Endothelial cell of umbilical vein (primary cell): ENCODE measurements around the gene NFIA. TPM values are rescaled to one million over a fixed set of nuclear protein-coding genes. Genes with fewer than 3 reads are reported as not detected.

Source experiments
- BruUV-seq: library from RNA; stranded (reverse); fragments of 400-500 nt; replicated peaks from 2 replicates; lab custom pipeline; 2021; lab: Mats Ljungman, UMichigan
- CTCF ChIA-PET: fragments of 300-600, 350-600 bp; sonication (Branson Sonifier 250); formaldehyde crosslinking; loops from one replicate; lab custom pipeline; 2021; ENCODE audit warnings: antibody characterized with exemption, inconsistent platforms; lab: Charles Lee
- POLR2A ChIA-PET: fragments of 300-600, 350-600 bp; sonication (Branson Sonifier 250); formaldehyde crosslinking; loops from one replicate; lab custom pipeline; 2021; ENCODE audit warnings: antibody characterized with exemption, inconsistent platforms; lab: Charles Lee
- DNase-seq: peaks from one replicate; pipeline ENCODE4 v3.0.0-alpha.2; 2011; ENCODE audit warnings: low read depth, low spot score
- FAIRE-seq: peaks from 2 replicates; lab custom pipeline; 2011; peaks lifted over from hg19 to GRCh38; lab: Jason Lieb, UNC
- H2AFZ ChIP-seq: 2 replicates; pipeline ENCODE4 v1.6.0; 2012; ENCODE audit warnings: low read depth, low read length, control low read depth, inconsistent platforms
- H3K27ac ChIP-seq: 2 replicates; pipeline ENCODE4 v1.5.1; 2011; ENCODE audit warnings: low read depth, mild to moderate bottlenecking, control low read depth, low read length, moderate library complexity; ENCODE audit not compliant: insufficient read depth
- H3K27me3 ChIP-seq, 2 experiments: 2 replicates each; pipeline versions ENCODE4 v1.6.0 to v1.6.1; 2011; ENCODE audit warnings: low read length in 2 of 2, mixed read lengths in 1 of 2; ENCODE audit not compliant: control insufficient read depth in 2 of 2, insufficient read depth in 2 of 2
- H3K36me3 ChIP-seq, 2 experiments: 2 replicates in 1 of 2; 3 replicates in 1 of 2; pipeline ENCODE4 v1.5.1; 2011; ENCODE audit warnings: low read length in 2 of 2, mild to moderate bottlenecking in 1 of 2, moderate library complexity in 1 of 2; ENCODE audit not compliant: control insufficient read depth in 2 of 2, insufficient read depth in 2 of 2; ENCODE audit errors: extremely low read depth in 1 of 2
- H3K4me1 ChIP-seq: 3 replicates; pipeline ENCODE4 v1.5.1; 2011; ENCODE audit warnings: mild to moderate bottlenecking, low read length; ENCODE audit not compliant: control insufficient read depth, insufficient read depth; ENCODE audit errors: extremely low read depth
- H3K4me2 ChIP-seq: 2 replicates; pipeline ENCODE4 v1.6.1; 2011; ENCODE audit warnings: low read length, control low read depth, mixed read lengths; ENCODE audit not compliant: insufficient read depth
- H3K4me3 ChIP-seq, 3 experiments: fragments of 200-600 bp in 1 of 3; sonication (generic), shearing (Covaris generic) in 1 of 3; replicated peaks in 1 of 3; 2 replicates each; pipeline ENCODE4 v1.5.1; 2011 to 2016; ENCODE audit warnings: control low read depth in 3 of 3, low read length in 3 of 3, mild to moderate bottlenecking in 2 of 3, inconsistent platforms in 1 of 3, low read depth in 1 of 3, moderate library complexity in 1 of 3; ENCODE audit not compliant: insufficient read depth in 1 of 3
- H3K79me2 ChIP-seq: 2 replicates; pipeline ENCODE4 v1.6.0; 2012; ENCODE audit warnings: low read length, inconsistent platforms; ENCODE audit not compliant: control insufficient read depth, insufficient read depth
- H3K9ac ChIP-seq: replicated peaks from 2 replicates; pipeline ENCODE3; 2011; ENCODE audit warnings: low read length, control low read depth; ENCODE audit not compliant: insufficient read depth; ENCODE audit errors: extremely low read depth
- H3K9me1 ChIP-seq: replicated peaks from 3 replicates; pipeline ENCODE4 v1.6.0; 2011; ENCODE audit warnings: mild to moderate bottlenecking, low read length; ENCODE audit not compliant: control insufficient read depth, insufficient read depth; ENCODE audit errors: extremely low read depth
- H3K9me3 ChIP-seq: replicated peaks from 2 replicates; pipeline ENCODE4 v1.5.1; 2012; ENCODE audit warnings: low read length, inconsistent platforms; ENCODE audit not compliant: control insufficient read depth, insufficient read depth
- H4K20me1 ChIP-seq: replicated peaks from 2 replicates; pipeline ENCODE3; 2011; ENCODE audit warnings: mild to moderate bottlenecking, low read length; ENCODE audit not compliant: control insufficient read depth, insufficient read depth; ENCODE audit errors: extremely low read depth
- CTCF ChIP-seq, 2 donors: IDR thresholded peaks; 1 replicate in 1 of 2; 2 replicates in 1 of 2; pipeline ENCODE4 v1.5.1; 2011; ENCODE audit warnings: low read length in 2 of 2, mild to moderate bottlenecking in 2 of 2, moderate library complexity in 2 of 2, control low read depth in 1 of 2, inconsistent platforms in 1 of 2, low read depth in 1 of 2; ENCODE audit not compliant: insufficient read depth in 1 of 2; ENCODE audit errors: extremely low read depth in 1 of 2
- EZH2 ChIP-seq: IDR thresholded peaks from 2 replicates; pipeline ENCODE4 v1.6.1; 2012; ENCODE audit warnings: borderline replicate concordance, low read depth, mild to moderate bottlenecking, moderate library complexity, low read length, inconsistent platforms; ENCODE audit not compliant: severe bottlenecking
- FOS ChIP-seq: IDR thresholded peaks from 2 replicates; pipeline ENCODE4 v1.6.1; 2011; ENCODE audit warnings: mild to moderate bottlenecking, low read length, moderate library complexity, borderline replicate concordance; ENCODE audit not compliant: insufficient read depth
- GATA2 ChIP-seq: IDR thresholded peaks from 2 replicates; pipeline ENCODE4 v1.7.0; 2011; ENCODE audit warnings: low read depth, mild to moderate bottlenecking, moderate library complexity, mixed read lengths, low read length; ENCODE audit not compliant: insufficient read length, insufficient read depth
- JUN ChIP-seq: IDR thresholded peaks from 2 replicates; pipeline ENCODE4 v1.6.1; 2011; ENCODE audit warnings: borderline replicate concordance, low read depth; ENCODE audit not compliant: insufficient read length, insufficient read depth
- MAX ChIP-seq: IDR thresholded peaks from 2 replicates; pipeline ENCODE4 v1.6.1; 2011; ENCODE audit not compliant: insufficient read depth, insufficient read length
- MYC ChIP-seq: IDR thresholded peaks from one replicate; pipeline ENCODE4 v1.6.1; 2011; ENCODE audit warnings: mild to moderate bottlenecking, low read depth, low read length
- POLR2A ChIP-seq: IDR thresholded peaks from 2 replicates; pipeline ENCODE4 v1.6.1; 2012; ENCODE audit warnings: low read depth, mild to moderate bottlenecking, control low read depth, low read length
- POLR2AphosphoS5 ChIP-seq: IDR thresholded peaks from 2 replicates; pipeline ENCODE4 v1.6.1; 2012; ENCODE audit warnings: low read depth, mild to moderate bottlenecking, control low read depth, low read length, moderate library complexity; ENCODE audit not compliant: insufficient read depth
- dilution Hi-C: fragments of 300-500 bp; cut with MboI; formaldehyde crosslinking; loops from one replicate; pipeline ENCODE4 v1.15.0; 2019; ENCODE audit warnings: low sequenced_read_pairs; ENCODE audit not compliant: extremely low pct_ligation_motif_present
- intact Hi-C: fragments of 100-400 bp; cut with micrococcal nuclease; formaldehyde crosslinking; loops from one replicate; pipeline ENCODE4 v1.10.0; 2022
- polyA plus RNA-seq, 4 experiments: library from polyadenylated mRNA; depleted of rRNA in 3 of 4; stranded (reverse) in 3 of 4; unstranded in 1 of 4; fragments of >200 nt; gene quantifications; 2 replicates each; pipeline versions ENCODE4 v1.2.1 to v1.2.3, GENCODE V29; 2011 to 2012; ENCODE audit warnings: missing spikeins in 1 of 4
- total RNA-seq: library from RNA; stranded (reverse); gene quantifications from 2 replicates; pipeline ENCODE4 v1.2.3, GENCODE V29; 2021

NFIA gene
- total and polyA plus RNA-seq, 2 donors (not counting 3 experiments of a cell fraction or from before 2014, with no cell fraction given): 25.5 to 47.0 TPM

GRCh38 chr1:61215676-61216289 is 133.4 kb downstream of the NFIA start:
- H4K20me1 ChIP-seq: no peaks in the 10 kb centered on the region
- H2AFZ ChIP-seq: no peak overlapping the region
- ChIA-PET POLR2A (no interaction called here), CTCF (no interaction called here)
- no peak overlapping the region for H3K9ac ChIP-seq
- no peak for TF ChIP-seq POLR2AphosphoS5
- TF ChIP-seq POLR2A: no peak
- TF ChIP-seq MAX: no peak
- TF ChIP-seq GATA2: no peak
- TF ChIP-seq CTCF (IDR thresholded peaks at IDR 0.05; ENCODE audit: extremely low read depth in 1 of 2, insufficient read depth in 1 of 2, low read depth in 1 of 2, low read length in 2 of 2): no peak
- no peak for TF ChIP-seq MYC
- TF ChIP-seq JUN: no peak
- TF ChIP-seq EZH2: no peak
- no peak for TF ChIP-seq FOS
- no peak overlapping the region for H3K4me3 ChIP-seq
- BruUV-seq: no TSS peak
- no peak for DNase-seq
- no peaks in the 10 kb centered on the region for H3K36me3 ChIP-seq
- no peaks in the 10 kb centered on the region for H3K9me3 ChIP-seq
- H3K4me2 ChIP-seq: no peak overlapping the region
- H3K79me2 ChIP-seq: no peaks in the 10 kb centered on the region
- no peaks in the 10 kb centered on the region for H3K4me1 ChIP-seq
- no peaks in the 10 kb centered on the region for H3K9me1 ChIP-seq
- H3K27ac ChIP-seq: no peak overlapping the region
- H3K27me3 ChIP-seq: no peaks in the 10 kb centered on the region
- no peak for FAIRE-seq
- intact Hi-C loops: loop anchor here (10.0 kb wide), 1 partner anchor 119 kb away; no protein-coding TSS in a partner anchor
- dilution Hi-C loops: no loop called here
